ENCODE data around the gene PATJ. TPM values are rescaled to one million over a fixed set of nuclear protein-coding genes. Genes with fewer than 3 reads are reported as not detected.

The PATJ gene
- total and polyA plus RNA-seq, 2 donors (not counting 3 experiments of a cell fraction or from before 2014, with no cell fraction given) = 1.1 to 3.0 TPM

- Histone ChIP-seq H3K9me3 (replicated peaks; ENCODE audit: control insufficient read depth, insufficient read depth, low read length) (no peaks in the 10 kb centered on the region), H3K9ac (replicated peaks; ENCODE audit: extremely low read depth, insufficient read depth, low read length) (no peak overlapping the region), H3K79me2 (ENCODE audit: control insufficient read depth, insufficient read depth, low read length) (no peaks in the 10 kb centered on the region), H3K4me3 (replicated peaks in 1 of 3; ENCODE audit: insufficient read depth in 1 of 3, low read depth in 1 of 3, low read length in 3 of 3) (no peak overlapping the region), H3K4me1 (ENCODE audit: control insufficient read depth, extremely low read depth, insufficient read depth, low read length) (peaks cover 3% of the 10 kb centered on the region), H3K9me1 (replicated peaks; ENCODE audit: control insufficient read depth, extremely low read depth, insufficient read depth, low read length) (no peaks in the 10 kb centered on the region), H4K20me1 (replicated peaks; ENCODE audit: control insufficient read depth, extremely low read depth, insufficient read depth, low read length) (no peaks in the 10 kb centered on the region), H3K27me3 (ENCODE audit: control insufficient read depth in 2 of 2, insufficient read depth in 2 of 2, low read length in 2 of 2) (no peaks in the 10 kb centered on the region), H3K27ac (ENCODE audit: insufficient read depth, low read depth, low read length) (no peak overlapping the region), H2AFZ (ENCODE audit: low read depth, low read length) (no peak overlapping the region), H3K4me2 (ENCODE audit: insufficient read depth, low read length) (no peak overlapping the region), H3K36me3 (ENCODE audit: control insufficient read depth in 2 of 2, extremely low read depth in 1 of 2, insufficient read depth in 2 of 2, low read length in 2 of 2) (no peaks in the 10 kb centered on the region)
- intact Hi-C loops (cut with micrococcal nuclease) = no loop called here
- TF ChIP-seq POLR2AphosphoS5 (IDR thresholded peaks at IDR 0.05; ENCODE audit: insufficient read depth, low read depth, low read length) = no peak
- TF ChIP-seq, protein P1, sequence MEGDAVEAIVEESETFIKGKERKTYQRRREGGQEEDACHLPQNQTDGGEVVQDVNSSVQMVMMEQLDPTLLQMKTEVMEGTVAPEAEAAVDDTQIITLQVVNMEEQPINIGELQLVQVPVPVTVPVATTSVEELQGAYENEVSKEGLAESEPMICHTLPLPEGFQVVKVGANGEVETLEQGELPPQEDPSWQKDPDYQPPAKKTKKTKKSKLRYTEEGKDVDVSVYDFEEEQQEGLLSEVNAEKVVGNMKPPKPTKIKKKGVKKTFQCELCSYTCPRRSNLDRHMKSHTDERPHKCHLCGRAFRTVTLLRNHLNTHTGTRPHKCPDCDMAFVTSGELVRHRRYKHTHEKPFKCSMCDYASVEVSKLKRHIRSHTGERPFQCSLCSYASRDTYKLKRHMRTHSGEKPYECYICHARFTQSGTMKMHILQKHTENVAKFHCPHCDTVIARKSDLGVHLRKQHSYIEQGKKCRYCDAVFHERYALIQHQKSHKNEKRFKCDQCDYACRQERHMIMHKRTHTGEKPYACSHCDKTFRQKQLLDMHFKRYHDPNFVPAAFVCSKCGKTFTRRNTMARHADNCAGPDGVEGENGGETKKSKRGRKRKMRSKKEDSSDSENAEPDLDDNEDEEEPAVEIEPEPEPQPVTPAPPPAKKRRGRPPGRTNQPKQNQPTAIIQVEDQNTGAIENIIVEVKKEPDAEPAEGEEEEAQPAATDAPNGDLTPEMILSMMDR (IDR thresholded peaks at IDR 0.05; ENCODE audit: extremely low read depth in 1 of 2, insufficient read depth in 1 of 2, low read depth in 1 of 2, low read length in 2 of 2) = no peak
- no peak for TF ChIP-seq MYC (IDR thresholded peaks at IDR 0.05; ENCODE audit: low read depth, low read length)
- TF ChIP-seq, protein P2, sequence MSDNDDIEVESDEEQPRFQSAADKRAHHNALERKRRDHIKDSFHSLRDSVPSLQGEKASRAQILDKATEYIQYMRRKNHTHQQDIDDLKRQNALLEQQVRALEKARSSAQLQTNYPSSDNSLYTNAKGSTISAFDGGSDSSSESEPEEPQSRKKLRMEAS (IDR thresholded peaks at IDR 0.05; ENCODE audit: insufficient read depth, insufficient read length) = no peak
- TF ChIP-seq FOS (IDR thresholded peaks at IDR 0.05; ENCODE audit: borderline replicate concordance, insufficient read depth, low read length) = no peak
- TF ChIP-seq POLR2A (IDR thresholded peaks at IDR 0.05; ENCODE audit: low read depth, low read length) = no peak
- no peak for TF ChIP-seq GATA2 (IDR thresholded peaks at IDR 0.05; ENCODE audit: insufficient read depth, insufficient read length, low read depth, low read length)
- TF ChIP-seq JUN (IDR thresholded peaks at IDR 0.05; ENCODE audit: borderline replicate concordance, insufficient read depth, insufficient read length, low read depth) = no peak
- no peak for TF ChIP-seq EZH2 (IDR thresholded peaks at IDR 0.05; ENCODE audit: borderline replicate concordance, low read depth, low read length, severe bottlenecking)
- ChIA-PET CTCF (no interaction called here), POLR2A (no interaction called here)
- BruUV-seq (replicated peaks) = no TSS peak
- FAIRE-seq = no peak
- dilution Hi-C loops (cut with MboI; ENCODE audit: extremely low pct_ligation_motif_present, low sequenced_read_pairs) = no loop called here
- no peak for DNase-seq (ENCODE audit: low read depth, low spot score)
These were observed 365.6 kb downstream of the PATJ start for GRCh38 chr1:62107923-62108322.

All from endothelial cell of umbilical vein (primary cell).